Measurements from ENCODE around the gene CYFIP1. TPM values are rescaled to one million over a fixed set of nuclear protein-coding genes. Genes with fewer than 3 reads are reported as not detected.

Gene CYFIP1
- total and polyA plus RNA-seq, 2 of the 8 experiments (the other 6 are each of a cell fraction or from before 2014, with no cell fraction given): 38.6 to 81.7 TPM

GRCh38 chr15:22959321-22960101 lies 20.7 kb downstream of the CYFIP1 start (continued):
- TF ChIP-seq PHF8 (conservative IDR thresholded peaks at IDR 0.05; ENCODE audit: low read depth, low read length) (no peak), JUN (IDR thresholded peaks at IDR 0.05; ENCODE audit: low read depth, low read length) (no peak), EZH2 (IDR thresholded peaks at IDR 0.05; ENCODE audit: low read depth, low read length, severe bottlenecking) (no peak), EP300 (IDR thresholded peaks at IDR 0.05; ENCODE audit: borderline replicate concordance in 1 of 2, low read depth in 2 of 2, low read length in 2 of 2) (no peak), ATF3 (IDR thresholded peaks at IDR 0.05; ENCODE audit: insufficient read depth, low read depth, low read length) (no peak), CREB1 (IDR thresholded peaks at IDR 0.05) (no peak)

All from H1 (cell line).